Naive thymus-derived CD4-positive, alpha-beta T cell (primary cell): ENCODE measurements around the gene SELPLG. TPM values are rescaled to one million over a fixed set of nuclear protein-coding genes. Genes with fewer than 3 reads are reported as not detected.

ENCODE experiments used
- ATAC-seq: fragments of 150-1000 bp; cut with Tn5 transposase; 2 replicates; pipeline ENCODE4 v1.10.0; 2021; ENCODE audit warnings: mild to moderate bottlenecking, moderate library complexity
- CTCF ChIA-PET: fragments of 350-600 bp; sonication (Branson Sonifier 250); formaldehyde crosslinking; loops from one replicate; lab custom pipeline; 2021; ENCODE audit warnings: antibody characterized with exemption; lab: Charles Lee
- POLR2A ChIA-PET: fragments of 350-600 bp; sonication (Branson Sonifier 250); formaldehyde crosslinking; loops from one replicate; lab custom pipeline; 2021; ENCODE audit warnings: antibody characterized with exemption, inconsistent platforms; lab: Charles Lee
- DNase-seq, 9 donors: peaks; one replicate each; pipeline versions ENCODE4 v3.0.0 to v3.0.0-alpha.2; 2020 to 2022; ENCODE audit warnings: mixed read lengths in 1 of 9
- H3K27ac ChIP-seq: one replicate; pipeline ENCODE4 v1.7.0; 2013; ENCODE audit warnings: mild to moderate bottlenecking, low read depth, low read length, moderate library complexity
- H3K27me3 ChIP-seq, 2 donors: one replicate each; pipeline ENCODE4 v1.7.0; 2013; ENCODE audit warnings: low read length in 2 of 2, mild to moderate bottlenecking in 2 of 2, moderate library complexity in 2 of 2; ENCODE audit not compliant: control insufficient read depth in 2 of 2, insufficient read depth in 2 of 2
- H3K36me3 ChIP-seq, 3 experiments: 1 replicate in 2 of 3; 2 replicates in 1 of 3; pipeline ENCODE4 v1.7.0; 2013; ENCODE audit warnings: low read length in 3 of 3, mild to moderate bottlenecking in 3 of 3, moderate library complexity in 1 of 3; ENCODE audit not compliant: insufficient read depth in 3 of 3, control insufficient read depth in 2 of 3
- H3K4me1 ChIP-seq, 2 donors: one replicate each; pipeline ENCODE4 v1.7.0; 2013; ENCODE audit warnings: low read length in 2 of 2, mild to moderate bottlenecking in 2 of 2, moderate library complexity in 1 of 2; ENCODE audit not compliant: control insufficient read depth in 2 of 2, insufficient read depth in 2 of 2
- H3K4me3 ChIP-seq: 2 replicates; pipeline ENCODE4 v1.7.0; 2013; ENCODE audit warnings: mild to moderate bottlenecking, low read length
- H3K9me3 ChIP-seq, 3 experiments: 1 replicate in 2 of 3; 2 replicates in 1 of 3; pipeline ENCODE4 v1.7.0; 2013; ENCODE audit warnings: low read length in 3 of 3; ENCODE audit not compliant: control insufficient read depth in 2 of 3
- H3K27ac Mint-ChIP-seq, 9 donors: one replicate each; pipeline ENCODE4 v1.8.0; 2020 to 2022; ENCODE audit warnings: mixed read lengths in 9 of 9, mild to moderate bottlenecking in 8 of 9, moderate library complexity in 5 of 9, inconsistent platforms in 2 of 9
- H3K27me3 Mint-ChIP-seq, 5 donors: one replicate each; pipeline ENCODE4 v1.8.0; 2021 to 2022; ENCODE audit warnings: mixed read lengths in 5 of 5, mild to moderate bottlenecking in 1 of 5
- H3K36me3 Mint-ChIP-seq, 5 donors: one replicate each; pipeline ENCODE4 v1.8.0; 2020 to 2022; ENCODE audit warnings: mixed read lengths in 5 of 5, mild to moderate bottlenecking in 3 of 5, inconsistent platforms in 1 of 5
- H3K4me1 Mint-ChIP-seq, 7 donors: one replicate each; pipeline ENCODE4 v1.8.0; 2020 to 2022; ENCODE audit warnings: mixed read lengths in 7 of 7, mild to moderate bottlenecking in 3 of 7, inconsistent platforms in 1 of 7
- H3K4me3 Mint-ChIP-seq, 10 donors: one replicate each; pipeline ENCODE4 v1.8.0; 2020 to 2022; ENCODE audit warnings: mild to moderate bottlenecking in 10 of 10, mixed read lengths in 10 of 10, moderate library complexity in 6 of 10, inconsistent platforms in 2 of 10
- H3K9me3 Mint-ChIP-seq, 11 donors: one replicate each; pipeline ENCODE4 v1.8.0; 2020 to 2022; ENCODE audit warnings: mixed read lengths in 11 of 11, mild to moderate bottlenecking in 4 of 11, inconsistent platforms in 1 of 11, moderate library complexity in 1 of 11
- intact Hi-C, 2 donors: fragments of 100-400 bp; cut with micrococcal nuclease; formaldehyde crosslinking; loops; one replicate each; pipeline ENCODE4 v1.15.1; 2023
- polyA plus RNA-seq, 2 donors: library from polyadenylated mRNA; unstranded; fragments of 300-500 nt; fragmentation: Illumina TruSeq; gene quantifications; one replicate each; pipeline ENCODE4 v1.2.3, GENCODE V29; 2021
- total RNA-seq, 6 experiments: library from RNA in 5 of 6; stranded (reverse) in 5 of 6; gene quantifications; 1 replicate in 5 of 6; 2 replicates in 1 of 6; pipeline ENCODE4 v1.2.3 and lab custom pipeline; 2021 to 2026

The SELPLG gene
- total and polyA plus RNA-seq, 7 experiments from 2014 or later = 54.3 to 831 (median 161) TPM

- DNase-seq = no peak
- H3K9me3 ChIP-seq = no peaks in the 10 kb centered on the region
- no peak overlapping the region for H3K4me3 ChIP-seq
- ATAC-seq = no peak
- H3K9me3 Mint-ChIP-seq = no peaks in the 10 kb centered on the region
- peaks cover 0 to 3% (median 0%) of the 10 kb centered on the region in 7 donors for H3K4me1 Mint-ChIP-seq
- H3K36me3 ChIP-seq = no peaks in the 10 kb centered on the region
- intact Hi-C loops = no loop called here
- no peaks in the 10 kb centered on the region for H3K27me3 Mint-ChIP-seq
- ChIA-PET POLR2A (interaction anchor here (0.5 to 0.7 kb wide), 2 partner anchors 19 to 95 kb away, joined by 3 read pairs; no protein-coding TSS in a partner anchor), CTCF (no interaction called here)
- no peaks in the 10 kb centered on the region for H3K4me1 ChIP-seq
- peak overlapping the region in 2 of 9 donors; percentile 29 to 50 for H3K27ac Mint-ChIP-seq
- no peak overlapping the region for H3K27ac ChIP-seq
- H3K36me3 Mint-ChIP-seq = no peaks in the 10 kb centered on the region
- H3K4me3 Mint-ChIP-seq = no peak overlapping the region
- H3K27me3 ChIP-seq = no peaks in the 10 kb centered on the region
Observed at GRCh38 chr12:108598553-108599250, 35.0 kb downstream of the SELPLG start.

DNA sequence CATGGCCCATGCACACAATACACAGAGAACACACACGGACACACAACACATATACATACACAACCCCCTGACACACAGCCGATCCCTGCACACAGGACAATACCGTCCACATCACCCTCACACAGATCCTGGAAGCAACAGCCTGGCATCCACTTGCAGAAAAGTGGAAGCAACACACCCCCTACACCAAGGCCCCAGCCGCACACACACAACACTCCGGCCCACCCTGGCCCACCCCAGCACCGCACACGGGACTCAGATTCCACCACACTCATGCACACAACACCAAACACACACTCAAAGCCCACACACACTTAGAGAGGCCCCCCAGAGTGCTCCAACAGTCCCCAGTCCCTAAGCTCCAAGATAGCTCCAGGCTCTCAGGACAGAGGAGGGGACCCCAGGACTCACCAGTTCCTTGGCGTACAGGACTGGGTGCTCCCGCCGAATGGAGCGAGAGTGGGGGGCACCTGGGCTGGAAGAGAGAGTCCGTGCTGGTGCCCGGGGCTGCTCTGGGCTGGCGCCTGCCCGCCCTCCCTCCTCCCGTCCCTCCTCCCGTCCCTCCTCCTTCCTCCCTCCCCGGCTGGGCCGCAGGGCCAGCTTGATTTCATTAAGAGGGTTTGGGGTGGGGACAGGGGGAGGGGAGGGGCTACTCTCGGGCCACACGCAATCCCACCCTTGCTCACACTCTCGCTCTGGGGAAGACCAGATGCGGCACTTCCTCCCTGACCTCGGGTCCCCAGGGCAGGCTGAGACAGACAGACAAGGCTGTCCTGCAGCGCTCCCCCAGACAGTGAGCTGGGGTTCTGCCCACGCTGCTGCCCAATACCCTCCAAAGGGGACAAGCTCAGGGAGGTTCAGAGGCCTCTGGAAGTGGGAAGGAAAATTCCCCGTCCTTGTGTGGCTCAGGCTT lies 35.9 kb downstream of the SELPLG start, which contains the start of gene TMEM119:
Gene TMEM119, minus strand, starts transcription at position 526 of the 913 bp plus-strand sequence. CDS start 5,701 bp downstream, outside the sequence.
- ATAC-seq = peak; percentile 31
- peak within 1 kb of the TSS in 5 of 9 donors; percentile 7 to 59 (median 29) for H3K27ac Mint-ChIP-seq
- Histone ChIP-seq H3K9me3 (no peaks in the 10 kb centered on the region), H3K4me1 (no peaks in the 10 kb centered on the region), H3K4me3 (no peak within 1 kb of the TSS), H3K27me3 (no peaks in the 10 kb centered on the region), H3K27ac (no peak within 1 kb of the TSS), H3K36me3 (no peaks in the 10 kb centered on the region)
- no peaks in the 10 kb centered on the region for H3K36me3 Mint-ChIP-seq
- H3K4me1 Mint-ChIP-seq = peaks cover 0 to 3% (median 0%) of the 10 kb centered on the region in 7 donors
- POLR2A ChIA-PET = interaction anchor here (0.5 to 0.7 kb wide), 2 partner anchors 20 to 96 kb away, joined by 3 read pairs; no protein-coding TSS in a partner anchor
- CTCF ChIA-PET = no interaction called here
- no peaks in the 10 kb centered on the region for H3K9me3 Mint-ChIP-seq
- DNase-seq = no peak
- H3K4me3 Mint-ChIP-seq = no peak within 1 kb of the TSS
- intact Hi-C loops = no loop called here
- no peaks in the 10 kb centered on the region for H3K27me3 Mint-ChIP-seq

DNA sequence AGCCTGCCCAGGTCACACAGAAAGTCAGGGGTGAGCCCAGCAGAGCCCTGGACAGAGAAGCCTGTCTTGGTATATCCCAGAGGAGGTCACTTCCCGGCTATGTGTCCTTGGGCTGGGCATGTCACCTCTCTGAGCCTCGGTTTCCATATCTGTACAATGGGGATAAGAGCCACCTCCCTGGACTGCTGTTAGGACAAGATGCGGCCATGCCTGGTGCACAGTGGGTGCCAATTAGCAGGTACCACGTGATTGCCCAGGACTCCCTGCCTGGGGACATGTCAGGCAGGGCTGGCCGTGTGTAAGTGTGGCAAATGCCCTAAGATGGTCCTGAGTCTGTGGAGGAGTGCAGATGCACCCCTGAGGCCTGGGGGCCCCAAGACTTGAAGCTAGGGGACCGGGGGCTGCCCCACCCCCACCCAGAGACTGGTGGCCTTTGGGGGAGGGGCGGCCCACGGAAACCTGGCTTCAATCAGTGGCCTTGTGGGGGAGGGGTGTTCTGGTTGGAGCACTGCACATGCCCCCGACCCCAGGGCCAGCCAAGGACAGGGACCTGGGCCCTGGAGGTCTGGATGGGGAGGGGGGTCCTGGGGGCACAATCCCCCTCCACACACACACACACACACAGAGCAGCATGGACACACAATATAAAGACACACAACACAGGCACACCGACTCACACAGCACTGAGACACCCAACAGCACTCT lies 36.7 kb downstream of the SELPLG start:
- Histone ChIP-seq H3K9me3 (no peaks in the 10 kb centered on the region), H3K4me1 (no peaks in the 10 kb centered on the region), H3K4me3 (no peak overlapping the region), H3K36me3 (no peaks in the 10 kb centered on the region), H3K27ac (no peak overlapping the region), H3K27me3 (no peaks in the 10 kb centered on the region)
- intact Hi-C loops = no loop called here
- no peak overlapping the region for H3K4me3 Mint-ChIP-seq
- H3K4me1 Mint-ChIP-seq = peaks cover 0 to 3% (median 0%) of the 10 kb centered on the region in 7 donors
- CTCF ChIA-PET = no interaction called here
- POLR2A ChIA-PET = no interaction called here
- ATAC-seq = no peak
- no peak for DNase-seq
- H3K36me3 Mint-ChIP-seq = no peaks in the 10 kb centered on the region
- no peaks in the 10 kb centered on the region for H3K9me3 Mint-ChIP-seq
- no peaks in the 10 kb centered on the region for H3K27me3 Mint-ChIP-seq
- H3K27ac Mint-ChIP-seq = peak overlapping the region in 3 of 9 donors; percentile 7 to 59 (median 19)

DNA sequence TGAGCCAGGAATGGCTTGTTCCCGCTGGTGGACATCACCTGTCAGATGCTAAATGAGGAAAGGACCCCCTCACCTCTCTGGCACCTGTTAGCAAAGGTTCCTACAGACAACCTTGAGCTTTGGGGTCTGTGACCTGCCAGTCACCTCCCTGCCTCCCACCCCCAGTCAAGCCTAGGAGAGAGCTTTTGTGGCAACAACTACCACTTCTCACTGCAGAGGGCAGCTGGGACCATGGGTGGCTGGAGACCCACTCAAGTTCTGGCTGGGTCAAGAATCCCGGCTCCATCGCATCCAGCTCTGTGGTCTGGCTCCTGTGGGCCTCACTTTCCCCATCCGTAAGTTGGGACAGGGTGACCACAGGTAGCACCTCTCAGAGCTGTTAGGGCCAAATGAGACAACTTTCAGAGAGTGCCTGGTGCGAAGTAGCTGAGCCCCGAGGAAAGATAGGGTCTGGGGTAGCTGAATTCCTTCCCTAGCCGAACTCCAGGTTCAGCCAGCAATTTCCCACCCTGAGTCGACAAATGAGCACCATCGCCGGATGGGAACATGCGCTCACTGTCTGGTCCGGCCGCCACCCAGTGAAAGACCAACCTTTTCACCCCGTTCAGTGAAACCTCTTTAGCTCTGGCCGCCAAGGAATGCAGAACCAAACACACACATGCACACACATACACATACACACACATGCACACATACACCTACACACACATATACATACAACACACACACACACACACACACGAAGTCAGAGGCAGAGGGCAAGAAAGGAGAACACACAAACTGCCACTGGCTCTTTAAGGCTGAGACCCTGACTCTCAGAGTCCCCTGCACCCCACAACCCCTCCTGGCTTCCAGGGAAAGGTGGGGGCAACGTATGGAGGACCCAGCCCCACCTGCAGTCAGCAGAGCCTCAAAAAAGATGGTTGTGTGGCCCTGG lies 37.7 kb downstream of the SELPLG start:
- Mint-ChIP-seq H3K27ac (no peak overlapping the region), H3K27me3 (no peaks in the 10 kb centered on the region), H3K4me3 (no peak overlapping the region), H3K4me1 (peaks cover 0 to 3% (median 0%) of the 10 kb centered on the region in 7 donors), H3K9me3 (no peaks in the 10 kb centered on the region), H3K36me3 (no peaks in the 10 kb centered on the region)
- DNase-seq (no peak), ATAC-seq (no peak)
- POLR2A ChIA-PET = no interaction called here
- H3K27ac ChIP-seq = no peak overlapping the region
- no peak overlapping the region for H3K4me3 ChIP-seq
- H3K36me3 ChIP-seq = no peaks in the 10 kb centered on the region
- H3K27me3 ChIP-seq = no peaks in the 10 kb centered on the region
- intact Hi-C loops = no loop called here
- CTCF ChIA-PET = no interaction called here
- H3K4me1 ChIP-seq = no peaks in the 10 kb centered on the region
- H3K9me3 ChIP-seq = no peaks in the 10 kb centered on the region

- Mint-ChIP-seq H3K27me3 (no peaks in the 10 kb centered on the region), H3K9me3 (no peaks in the 10 kb centered on the region), H3K36me3 (no peaks in the 10 kb centered on the region), H3K27ac (no peak overlapping the region), H3K4me3 (no peak overlapping the region), H3K4me1 (peaks cover 0 to 3% (median 0%) of the 10 kb centered on the region in 7 donors)
- DNase-seq = no peak
- no peaks in the 10 kb centered on the region for H3K9me3 ChIP-seq
- CTCF ChIA-PET = no interaction called here
- H3K4me1 ChIP-seq = no peaks in the 10 kb centered on the region
- no peak overlapping the region for H3K27ac ChIP-seq
- POLR2A ChIA-PET = no interaction called here
- intact Hi-C loops = no loop called here
- H3K4me3 ChIP-seq = no peak overlapping the region
- H3K27me3 ChIP-seq = no peaks in the 10 kb centered on the region
- H3K36me3 ChIP-seq = no peaks in the 10 kb centered on the region
- ATAC-seq = no peak
Observed at GRCh38 chr12:108594960-108595710, 38.6 kb downstream of the SELPLG start.
